Activated CD4-positive, alpha-beta T cell treated with anti-CD3 and anti-CD28 coated beads for 4 hours (primary cell): Measurements from ENCODE around the gene C1orf174.

ENCODE experiments used
- DNase-seq, 2 donors: peaks; one replicate each; pipeline ENCODE4 v3.0.0-alpha.2; 2020

Gene C1orf174

GRCh38 chr1:3908886-3909517 is 8.9 kb upstream of the C1orf174 start:
- no peak for DNase-seq

- DNase-seq = no peak
Measured at GRCh38 chr1:3907621-3908165, 7.6 kb upstream of the C1orf174 start.

- DNase-seq = no peak
Measured at GRCh38 chr1:3907031-3907534, 7.0 kb upstream of the C1orf174 start.

GRCh38 chr1:3906672-3907020 is 6.6 kb upstream of the C1orf174 start:
- no peak for DNase-seq

GRCh38 chr1:3905953-3906671 is 6.0 kb upstream of the C1orf174 start:
- DNase-seq = no peak

GRCh38 chr1:3905266-3905952 is 5.3 kb upstream of the C1orf174 start:
- DNase-seq = no peak

GRCh38 chr1:3904843-3905185 is 4.7 kb upstream of the C1orf174 start:
- DNase-seq = no peak

GRCh38 chr1:3904006-3904842 is 4.2 kb upstream of the C1orf174 start:
- no peak for DNase-seq

GRCh38 chr1:3903141-3904005 is 3.3 kb upstream of the C1orf174 start:
- no peak for DNase-seq

GRCh38 chr1:3902571-3903091 is 2.6 kb upstream of the C1orf174 start:
- no peak for DNase-seq

- DNase-seq = no peak
Measured at GRCh38 chr1:3902111-3902511, 2.0 kb upstream of the C1orf174 start.

- peak; percentile 73 to 77 for DNase-seq
Measured at GRCh38 chr1:3900969-3901529, 977 bp upstream of the C1orf174 start.

GRCh38 chr1:3899754-3900149 is 320 bp downstream of the C1orf174 start:
- DNase-seq = no peak

- no peak for DNase-seq
Measured at GRCh38 chr1:3898994-3899753, 898 bp downstream of the C1orf174 start.

- no peak for DNase-seq
Measured at GRCh38 chr1:3898475-3898735, 1.7 kb downstream of the C1orf174 start.

GRCh38 chr1:3896396-3897000 is 3.6 kb downstream of the C1orf174 start:
- DNase-seq = no peak

- DNase-seq = no peak
Measured at GRCh38 chr1:3895951-3896325, 4.1 kb downstream of the C1orf174 start.

GRCh38 chr1:3895279-3895950 is 4.7 kb downstream of the C1orf174 start:
- DNase-seq = no peak

GRCh38 chr1:3894626-3895278 is 5.3 kb downstream of the C1orf174 start:
- no peak for DNase-seq
